Type B pancreatic cell (in vitro differentiated cells): ENCODE data around the gene ASGR1. TPM values are rescaled to one million over a fixed set of nuclear protein-coding genes. Genes with fewer than 3 reads are reported as not detected.

Experiments
- DNase-seq: peaks from one replicate; pipeline ENCODE4 v3.0.0; 2021; ENCODE audit warnings: mixed read lengths; ENCODE audit not compliant: unreplicated experiment; ENCODE audit errors: extremely low spot score
- H3K27ac Mint-ChIP-seq: 2 replicates; pipeline ENCODE4 v1.8.0; 2021; ENCODE audit warnings: mild to moderate bottlenecking, mixed read lengths
- H3K27me3 Mint-ChIP-seq: 2 replicates; pipeline ENCODE4 v1.8.0; 2021; ENCODE audit warnings: mixed read lengths
- H3K36me3 Mint-ChIP-seq: 2 replicates; pipeline ENCODE4 v1.8.0; 2021; ENCODE audit warnings: mixed read lengths
- H3K4me1 Mint-ChIP-seq: one replicate; pipeline ENCODE4 v1.8.0; 2021; ENCODE audit warnings: mixed read lengths; ENCODE audit not compliant: unreplicated experiment
- H3K4me3 Mint-ChIP-seq: 2 replicates; pipeline ENCODE4 v1.8.0; 2021; ENCODE audit warnings: mild to moderate bottlenecking, mixed read lengths
- H3K9me3 Mint-ChIP-seq: 2 replicates; pipeline ENCODE4 v1.8.0; 2021; ENCODE audit warnings: mixed read lengths
- microRNA-seq: library from miRNA; unstranded; fragments of <30 nt; microRNA quantifications from one replicate; pipeline ENCODE4, GENCODE V29; 2020
- total RNA-seq: library from RNA; stranded (reverse); gene quantifications from 2 replicates; pipeline ENCODE4 v1.2.1, GENCODE V29; 2021; ENCODE audit warnings: low replicate concordance
- TF ChIP-seq, protein P1 (sequence below): fragments of 200-600 bp; sonication (generic); conservative IDR thresholded peaks from 2 replicates; pipeline ENCODE4 v1.5.0; 2021; ENCODE audit warnings: antibody characterized with exemption, mild to moderate bottlenecking

The ASGR1 gene
- total RNA-seq, 1 donor from 2014 or later, result 9.7 TPM

DNA sequence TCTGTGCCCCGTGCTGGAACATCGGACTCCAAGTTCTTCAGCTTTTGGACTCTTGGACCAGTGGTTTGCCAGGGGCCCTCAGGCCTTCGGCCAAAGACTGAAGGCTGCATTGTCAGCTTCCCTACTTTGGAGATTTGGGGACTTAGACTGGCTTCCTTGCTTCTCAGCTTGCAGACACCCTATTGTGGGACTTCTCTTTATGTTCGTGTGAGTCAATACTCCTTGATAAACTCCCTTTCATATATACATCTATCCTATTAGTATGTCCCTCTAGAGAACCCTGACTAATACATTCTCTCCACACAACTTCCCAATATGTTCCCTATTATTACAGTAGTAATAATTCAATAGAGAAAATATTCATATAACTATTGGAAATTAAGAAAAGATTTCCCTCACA lies 55.3 kb downstream of the ASGR1 start:
- TF ChIP-seq, protein P1, sequence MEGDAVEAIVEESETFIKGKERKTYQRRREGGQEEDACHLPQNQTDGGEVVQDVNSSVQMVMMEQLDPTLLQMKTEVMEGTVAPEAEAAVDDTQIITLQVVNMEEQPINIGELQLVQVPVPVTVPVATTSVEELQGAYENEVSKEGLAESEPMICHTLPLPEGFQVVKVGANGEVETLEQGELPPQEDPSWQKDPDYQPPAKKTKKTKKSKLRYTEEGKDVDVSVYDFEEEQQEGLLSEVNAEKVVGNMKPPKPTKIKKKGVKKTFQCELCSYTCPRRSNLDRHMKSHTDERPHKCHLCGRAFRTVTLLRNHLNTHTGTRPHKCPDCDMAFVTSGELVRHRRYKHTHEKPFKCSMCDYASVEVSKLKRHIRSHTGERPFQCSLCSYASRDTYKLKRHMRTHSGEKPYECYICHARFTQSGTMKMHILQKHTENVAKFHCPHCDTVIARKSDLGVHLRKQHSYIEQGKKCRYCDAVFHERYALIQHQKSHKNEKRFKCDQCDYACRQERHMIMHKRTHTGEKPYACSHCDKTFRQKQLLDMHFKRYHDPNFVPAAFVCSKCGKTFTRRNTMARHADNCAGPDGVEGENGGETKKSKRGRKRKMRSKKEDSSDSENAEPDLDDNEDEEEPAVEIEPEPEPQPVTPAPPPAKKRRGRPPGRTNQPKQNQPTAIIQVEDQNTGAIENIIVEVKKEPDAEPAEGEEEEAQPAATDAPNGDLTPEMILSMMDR, result no peak
- no peak for DNase-seq
- Mint-ChIP-seq H3K27ac (no peak overlapping the region), H3K4me3 (no peak overlapping the region), H3K4me1 (no peaks in the 10 kb centered on the region), H3K27me3 (peaks cover 7% of the 10 kb centered on the region), H3K9me3 (no peaks in the 10 kb centered on the region), H3K36me3 (no peaks in the 10 kb centered on the region)

Small RNA genes within 50 kb of the gene (microRNA-seq; reads per million reads assigned to microRNA genes)
- gene MIR324, result 3,127 reads per million, percentile 89 among the genes with 10 or more reads in this experiment

Other genes with a start within 250 kb of the ASGR1 start
- gene ALOX12, start 183.3 kb downstream of the ASGR1 start, total RNA-seq, result 0.34 and 2.1 TPM in 2 replicates
- gene RNASEK, start 166.7 kb downstream of the ASGR1 start, total RNA-seq, result 176 and 208 TPM in 2 replicates
- not detected in 2 replicates for gene BCL6B, start 156.3 kb downstream of the ASGR1 start, total RNA-seq
- gene SLC16A13, start 143.4 kb downstream of the ASGR1 start, total RNA-seq, result 13.5 and 15.5 TPM in 2 replicates
- gene SLC16A11, start 135.3 kb downstream of the ASGR1 start, total RNA-seq, result 3.9 and 10.5 TPM in 2 replicates
- not detected in 2 replicates for gene CLEC10A, start 99.1 kb downstream of the ASGR1 start, total RNA-seq
- 0.82 and 1.3 TPM in 2 replicates for gene ASGR2, start 64.5 kb downstream of the ASGR1 start, total RNA-seq
- gene DLG4, start 40.5 kb upstream of the ASGR1 start, total RNA-seq, result 7.8 and 46.1 TPM in 2 replicates
- 573 and 617 TPM in 2 replicates for gene ACADVL, start 40.6 kb upstream of the ASGR1 start, total RNA-seq
- 62.8 and 93.9 TPM in 2 replicates for gene DVL2, start 55.1 kb upstream of the ASGR1 start, total RNA-seq
- 42.8 and 61.1 TPM in 2 replicates for gene PHF23, start 60.1 kb upstream of the ASGR1 start, total RNA-seq
- gene GABARAP, start 63.1 kb upstream of the ASGR1 start, total RNA-seq, result 478 and 570 TPM in 2 replicates
- gene CTDNEP1, start 72.4 kb upstream of the ASGR1 start, total RNA-seq, result 138 and 154 TPM in 2 replicates
- gene ELP5, start 72.8 kb upstream of the ASGR1 start, total RNA-seq, result 43.1 and 55.7 TPM in 2 replicates
- 118 and 284 TPM in 2 replicates for gene CLDN7, start 83.1 kb upstream of the ASGR1 start, total RNA-seq
- gene SLC2A4, start 102.3 kb upstream of the ASGR1 start, total RNA-seq, result 1.2 and 4.0 TPM in 2 replicates
- gene YBX2, start 115.3 kb upstream of the ASGR1 start, total RNA-seq, result 4.5 and 7.0 TPM in 2 replicates
- 454 and 510 TPM in 2 replicates for gene EIF5A, start 128.3 kb upstream of the ASGR1 start, total RNA-seq
- gene GPS2, start 136.0 kb upstream of the ASGR1 start, total RNA-seq, result 75.0 and 75.4 TPM in 2 replicates
- 49.9 and 61.5 TPM in 2 replicates for gene NEURL4, start 150.0 kb upstream of the ASGR1 start, total RNA-seq
- gene ACAP1, start 157.2 kb upstream of the ASGR1 start, total RNA-seq, result 3.2 and 8.3 TPM in 2 replicates
- 9.5 and 15.5 TPM in 2 replicates for gene KCTD11, start 172.8 kb upstream of the ASGR1 start, total RNA-seq
- gene TMEM95, start 175.8 kb upstream of the ASGR1 start, total RNA-seq, result not detected in 2 replicates
- 6.6 and 11.5 TPM in 2 replicates for gene TNK1, start 201.7 kb upstream of the ASGR1 start, total RNA-seq
- 39.8 and 55.8 TPM in 2 replicates for gene PLSCR3, start 215.2 kb upstream of the ASGR1 start, total RNA-seq
- gene TMEM256, start 224.7 kb upstream of the ASGR1 start, total RNA-seq, result 89.8 and 90.3 TPM in 2 replicates
- 15.0 and 68.4 TPM in 2 replicates for gene NLGN2, start 228.5 kb upstream of the ASGR1 start, total RNA-seq
- gene SPEM1, start 241.0 kb upstream of the ASGR1 start, total RNA-seq, result 0.31 TPM in 1 of 2 replicates, not detected in the other
- not detected in 2 replicates for gene SPEM2, start 246.2 kb upstream of the ASGR1 start, total RNA-seq
- gene SPEM3, start 249.5 kb upstream of the ASGR1 start, total RNA-seq, result not detected in 2 replicates